HEK293T (cell line): ENCODE results near the gene TAF4B.

ENCODE experiments used
- ARNT ChIP-seq: fragments of 450-650 bp; IDR thresholded peaks from 2 replicates; pipeline ENCODE4 v1.6.1; 2017; ENCODE audit warnings: mild to moderate bottlenecking
- BHLHE40 ChIP-seq: fragments of 450-650 bp; IDR thresholded peaks from 2 replicates; pipeline ENCODE4 v1.6.1; 2016; ENCODE audit warnings: mild to moderate bottlenecking, moderate library complexity, borderline replicate concordance
- ELF4 ChIP-seq: fragments of 450-650 bp; IDR thresholded peaks from 2 replicates; pipeline ENCODE4 v1.6.1; 2017; ENCODE audit warnings: antibody characterized with exemption
- FOXA1 ChIP-seq: fragments of 450-650 bp; IDR thresholded peaks from 2 replicates; pipeline ENCODE4 v1.6.1; 2016; ENCODE audit warnings: mild to moderate bottlenecking
- FOXK2 ChIP-seq: fragments of 450-650 bp; IDR thresholded peaks from 2 replicates; pipeline ENCODE4 v1.6.1; 2016; ENCODE audit warnings: mild to moderate bottlenecking
- FOXM1 ChIP-seq: fragments of 450-650 bp; IDR thresholded peaks from 2 replicates; pipeline ENCODE4 v1.6.1; 2017; ENCODE audit warnings: mild to moderate bottlenecking, borderline replicate concordance
- SUZ12 ChIP-seq: fragments of 450-650 bp; IDR thresholded peaks from 2 replicates; pipeline ENCODE4 v1.6.1; 2016; ENCODE audit warnings: mild to moderate bottlenecking
- TARDBP ChIP-seq: fragments of 450-650 bp; IDR thresholded peaks from 2 replicates; pipeline ENCODE4 v1.6.1; 2016
- ZNF384 ChIP-seq: fragments of 450-650 bp; IDR thresholded peaks from 2 replicates; pipeline ENCODE4 v1.6.1; 2016

GRCh38 chr18:26322890-26323653 is 96.8 kb downstream of the TAF4B start:
- no peak for TF ChIP-seq BHLHE40
- no peak for TF ChIP-seq SUZ12
- TF ChIP-seq ELF4 = no peak
- no peak for TF ChIP-seq FOXA1
- no peak for TF ChIP-seq ARNT
- TF ChIP-seq TARDBP = no peak
- no peak for TF ChIP-seq FOXM1
- TF ChIP-seq ZNF384 = no peak
- TF ChIP-seq FOXK2 = no peak
